ENCODE measurements around the gene SETD4.
"Not testable (repeated sequence)": the region's sequence is repeated elsewhere in the genome, so short reads cannot be mapped to it uniquely, and the experiment has no call there.

SETD4 gene

GRCh38 chr21:36077758-36078157, 17.4 kb upstream of the SETD4 start:
- no peaks in the 10 kb centered on the region for H3K27me3 ChIP-seq (ENCODE audit: control insufficient read depth, insufficient read depth, low read length)
- H3K9me3 ChIP-seq (ENCODE audit: control insufficient read depth, insufficient read depth, low read depth, low read length): no peaks in the 10 kb centered on the region
- H3K27ac ChIP-seq (ENCODE audit: low read depth, low read length): no peak overlapping the region
- no peak overlapping the region for H3K4me3 ChIP-seq (ENCODE audit: low read depth, low read length)
- peaks cover 8% of the 10 kb centered on the region; the same call in 1 of the 2 replicates for H3K36me3 ChIP-seq (ENCODE audit: control insufficient read depth, insufficient read depth, low read length)
- H3K4me1 ChIP-seq (ENCODE audit: control insufficient read depth, insufficient read depth, low read length): peaks cover 5% of the 10 kb centered on the region; the same call in 1 of the 2 replicates
- no peak overlapping the region for H3K9ac ChIP-seq (ENCODE audit: low read length)

DNA sequence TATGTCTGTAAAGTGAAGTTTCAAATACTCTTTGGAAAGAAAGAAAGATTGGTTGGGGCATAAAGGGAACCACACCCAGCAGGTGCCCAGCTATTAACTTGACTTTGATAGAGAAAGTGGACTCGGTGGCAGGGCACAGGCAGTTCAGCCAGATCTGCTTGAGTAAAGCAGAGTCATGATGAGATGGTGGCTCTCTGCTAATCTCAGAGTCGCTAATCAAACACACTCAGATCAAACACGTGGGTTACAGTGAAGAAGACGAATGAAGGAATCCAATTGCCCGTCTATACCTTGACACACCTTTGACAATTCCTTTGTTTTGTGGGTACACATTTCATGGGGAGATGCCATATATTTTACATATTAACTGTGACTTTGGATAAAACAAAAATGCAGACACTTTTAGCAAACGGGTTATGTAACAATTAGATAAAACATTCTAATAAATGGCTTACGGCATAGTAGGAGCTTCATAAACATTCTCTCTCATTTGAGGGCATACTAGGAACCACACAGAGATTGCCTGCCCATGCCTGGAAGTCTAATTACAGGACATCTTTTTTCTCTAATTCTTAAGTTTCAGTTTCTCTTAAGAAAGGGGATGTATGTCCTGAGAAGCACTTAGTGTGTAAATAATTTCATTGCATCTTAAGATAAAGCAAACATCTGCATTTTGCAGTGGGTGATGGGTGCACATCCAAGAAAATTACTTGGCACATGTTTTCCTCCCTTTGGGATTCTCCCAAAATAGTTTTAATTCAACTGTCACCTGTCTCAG, 16.7 kb upstream of the SETD4 start:
- Histone ChIP-seq H3K27ac (ENCODE audit: low read depth, low read length) (no peak overlapping the region), H3K9ac (ENCODE audit: low read length) (no peak overlapping the region), H3K4me3 (ENCODE audit: low read depth, low read length) (no peak overlapping the region), H3K36me3 (ENCODE audit: control insufficient read depth, insufficient read depth, low read length) (peaks cover 15% of the 10 kb centered on the region), H3K9me3 (ENCODE audit: control insufficient read depth, insufficient read depth, low read depth, low read length) (no peaks in the 10 kb centered on the region), H3K27me3 (ENCODE audit: control insufficient read depth, insufficient read depth, low read length) (no peaks in the 10 kb centered on the region), H3K4me1 (ENCODE audit: control insufficient read depth, insufficient read depth, low read length) (peaks cover 8% of the 10 kb centered on the region; the same call in 1 of the 2 replicates)

DNA sequence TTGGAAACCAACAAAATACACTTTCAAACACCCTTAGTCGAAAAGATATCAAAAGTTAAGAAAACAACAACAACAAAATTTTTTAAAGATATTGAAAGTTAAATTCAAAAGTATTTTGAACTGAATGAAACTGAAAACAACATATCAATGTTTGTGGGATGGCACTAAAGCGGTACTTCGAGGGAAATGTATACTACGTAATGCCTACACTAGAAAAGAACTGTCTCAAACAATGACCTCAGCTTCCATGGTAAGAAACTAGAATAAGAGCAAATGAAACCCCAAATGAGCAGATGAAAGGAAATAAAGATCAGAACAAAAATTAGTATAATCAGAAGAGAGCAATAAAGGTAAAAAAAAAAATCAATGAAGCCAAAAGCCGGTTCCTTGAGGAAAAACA, 15.6 kb upstream of the SETD4 start:
- Histone ChIP-seq H3K36me3 (ENCODE audit: control insufficient read depth, insufficient read depth, low read length) (peaks cover 26% of the 10 kb centered on the region), H3K9ac (ENCODE audit: low read length) (no peak overlapping the region), H3K27me3 (ENCODE audit: control insufficient read depth, insufficient read depth, low read length) (no peaks in the 10 kb centered on the region), H3K9me3 (ENCODE audit: control insufficient read depth, insufficient read depth, low read depth, low read length) (no peaks in the 10 kb centered on the region), H3K27ac (ENCODE audit: low read depth, low read length) (no peak overlapping the region), H3K4me3 (ENCODE audit: low read depth, low read length) (no peak overlapping the region), H3K4me1 (ENCODE audit: control insufficient read depth, insufficient read depth, low read length) (peaks cover 8% of the 10 kb centered on the region; the same call in 1 of the 2 replicates)

DNA sequence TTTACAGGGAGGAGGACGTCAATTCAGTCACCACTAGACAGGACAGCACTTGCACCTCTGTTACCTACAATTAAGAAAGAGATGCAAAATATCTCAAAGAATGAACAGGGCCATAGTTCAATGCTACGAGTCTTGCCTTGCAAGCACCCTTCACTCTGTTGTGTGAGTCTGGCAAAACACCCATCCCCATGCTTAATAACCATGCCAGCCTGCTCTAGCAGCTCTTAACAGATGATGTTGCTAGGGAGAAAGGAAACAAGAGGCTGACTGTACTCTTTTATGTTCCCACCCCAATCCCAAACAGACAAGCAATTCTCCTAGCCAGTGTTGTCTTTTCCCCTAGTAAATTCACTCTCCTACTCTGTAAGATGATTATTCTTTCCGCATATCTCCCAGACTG, 14.8 kb upstream of the SETD4 start:
- H3K9me3 ChIP-seq (ENCODE audit: control insufficient read depth, insufficient read depth, low read depth, low read length): no peaks in the 10 kb centered on the region
- H3K9ac ChIP-seq (ENCODE audit: low read length): no peak overlapping the region
- no peak overlapping the region for H3K4me3 ChIP-seq (ENCODE audit: low read depth, low read length)
- no peak overlapping the region for H3K27ac ChIP-seq (ENCODE audit: low read depth, low read length)
- H3K36me3 ChIP-seq (ENCODE audit: control insufficient read depth, insufficient read depth, low read length): peaks cover 28% of the 10 kb centered on the region
- H3K27me3 ChIP-seq (ENCODE audit: control insufficient read depth, insufficient read depth, low read length): no peaks in the 10 kb centered on the region
- H3K4me1 ChIP-seq (ENCODE audit: control insufficient read depth, insufficient read depth, low read length): peaks cover 8% of the 10 kb centered on the region; the same call in 1 of the 2 replicates

- not testable (repeated sequence) for H3K9me3 ChIP-seq (ENCODE audit: control insufficient read depth, insufficient read depth, low read depth, low read length); H3K4me1 ChIP-seq (ENCODE audit: control insufficient read depth, insufficient read depth, low read length); H3K27ac ChIP-seq (ENCODE audit: low read depth, low read length); H3K9ac ChIP-seq (ENCODE audit: low read length); H3K4me3 ChIP-seq (ENCODE audit: low read depth, low read length); H3K27me3 ChIP-seq (ENCODE audit: control insufficient read depth, insufficient read depth, low read length)
- H3K36me3 ChIP-seq (ENCODE audit: control insufficient read depth, insufficient read depth, low read length): peaks cover 28% of the 10 kb centered on the region
Measured at GRCh38 chr21:36073911-36074310, 13.6 kb upstream of the SETD4 start.

GRCh38 chr21:36073181-36073580, 12.9 kb upstream of the SETD4 start:
- no peak overlapping the region for H3K9ac ChIP-seq (ENCODE audit: low read length)
- no peak overlapping the region for H3K4me3 ChIP-seq (ENCODE audit: low read depth, low read length)
- no peaks in the 10 kb centered on the region for H3K27me3 ChIP-seq (ENCODE audit: control insufficient read depth, insufficient read depth, low read length)

GRCh38 chr21:36072453-36073162, 12.3 kb upstream of the SETD4 start:
- H3K27me3 ChIP-seq (ENCODE audit: control insufficient read depth, insufficient read depth, low read length): no peaks in the 10 kb centered on the region
- no peak overlapping the region for H3K27ac ChIP-seq (ENCODE audit: low read depth, low read length)
- H3K4me1 ChIP-seq (ENCODE audit: control insufficient read depth, insufficient read depth, low read length): peaks cover 8% of the 10 kb centered on the region; the same call in 1 of the 2 replicates
- peaks cover 28% of the 10 kb centered on the region for H3K36me3 ChIP-seq (ENCODE audit: control insufficient read depth, insufficient read depth, low read length)
- no peak overlapping the region for H3K9ac ChIP-seq (ENCODE audit: low read length)
- H3K9me3 ChIP-seq (ENCODE audit: control insufficient read depth, insufficient read depth, low read depth, low read length): peaks cover 16% of the 10 kb centered on the region
- no peak overlapping the region for H3K4me3 ChIP-seq (ENCODE audit: low read depth, low read length)

More at GRCh38 chr21:36073181-36073580, 12.9 kb upstream of the SETD4 start:
- Histone ChIP-seq H3K9me3 (ENCODE audit: control insufficient read depth, insufficient read depth, low read depth, low read length) (peaks cover 10% of the 10 kb centered on the region), H3K36me3 (ENCODE audit: control insufficient read depth, insufficient read depth, low read length) (peaks cover 28% of the 10 kb centered on the region), H3K27ac (ENCODE audit: low read depth, low read length) (no peak overlapping the region), H3K4me1 (ENCODE audit: control insufficient read depth, insufficient read depth, low read length) (peaks cover 8% of the 10 kb centered on the region; the same call in 1 of the 2 replicates)

- no peak overlapping the region for H3K9ac ChIP-seq (ENCODE audit: low read length)
- no peaks in the 10 kb centered on the region for H3K27me3 ChIP-seq (ENCODE audit: control insufficient read depth, insufficient read depth, low read length)
- no peak overlapping the region for H3K27ac ChIP-seq (ENCODE audit: low read depth, low read length)
- peaks cover 18% of the 10 kb centered on the region for H3K9me3 ChIP-seq (ENCODE audit: control insufficient read depth, insufficient read depth, low read depth, low read length)
- H3K4me3 ChIP-seq (ENCODE audit: low read depth, low read length): 0 out of 2 replicates have a peak overlapping the region, but pooled peaks have one; percentile 35
- H3K4me1 ChIP-seq (ENCODE audit: control insufficient read depth, insufficient read depth, low read length): peaks cover 8% of the 10 kb centered on the region; the same call in 1 of the 2 replicates
- H3K36me3 ChIP-seq (ENCODE audit: control insufficient read depth, insufficient read depth, low read length): peaks cover 28% of the 10 kb centered on the region
Measured at GRCh38 chr21:36070999-36071398, 10.7 kb upstream of the SETD4 start.

GRCh38 chr21:36069713-36070583, 9.6 kb upstream of the SETD4 start, which contains the start of gene CBR1:
Gene CBR1, plus strand, starts transcription at chr21:36070024. Its CDS starts 92 bp downstream, at chr21:36070116.
- peaks cover 3% of the 10 kb centered on the region; the same call in 1 of the 2 replicates for H3K4me1 ChIP-seq (ENCODE audit: control insufficient read depth, insufficient read depth, low read length)
- peak within 1 kb of the TSS; percentile 79 for H3K9ac ChIP-seq (ENCODE audit: low read length)
- no peak within 1 kb of the TSS for H3K27ac ChIP-seq (ENCODE audit: low read depth, low read length)
- H3K4me3 ChIP-seq (ENCODE audit: low read depth, low read length): peak within 1 kb of the TSS; percentile 83
- H3K9me3 ChIP-seq (ENCODE audit: control insufficient read depth, insufficient read depth, low read depth, low read length): peaks cover 20% of the 10 kb centered on the region
- no peaks in the 10 kb centered on the region for H3K27me3 ChIP-seq (ENCODE audit: control insufficient read depth, insufficient read depth, low read length)
- peaks cover 28% of the 10 kb centered on the region for H3K36me3 ChIP-seq (ENCODE audit: control insufficient read depth, insufficient read depth, low read length)

DNA sequence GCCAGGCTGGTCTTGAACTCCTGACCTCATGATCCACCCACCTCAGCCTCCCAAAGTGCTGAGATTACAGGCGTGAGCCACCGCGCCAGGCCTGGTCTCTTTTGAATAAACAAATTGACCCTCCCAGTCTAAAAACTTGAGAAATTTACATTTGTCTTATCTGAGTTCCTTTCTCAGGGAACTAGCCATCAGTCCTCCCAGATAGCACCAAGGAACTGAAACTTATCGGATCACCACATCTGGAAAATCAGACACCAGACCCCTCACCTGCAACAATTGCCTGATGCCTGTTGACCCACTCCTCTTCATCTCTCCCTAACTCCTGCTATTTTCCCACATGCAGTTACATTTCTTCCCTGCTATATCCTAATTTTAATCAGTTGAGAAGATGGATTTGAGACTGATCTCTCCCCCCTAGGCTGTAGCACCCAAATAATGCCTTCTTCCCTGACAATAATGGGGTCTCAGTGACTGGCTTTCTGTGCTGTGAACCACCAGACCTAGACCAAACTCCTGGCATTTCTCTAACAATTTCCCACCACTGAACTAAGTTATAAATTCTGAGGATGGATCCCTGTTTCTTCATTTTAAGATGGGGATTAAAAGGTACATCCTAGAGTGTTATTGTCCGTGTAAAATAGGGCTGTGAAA, 8.5 kb upstream of the SETD4 start:
- no peak overlapping the region for H3K27ac ChIP-seq (ENCODE audit: low read depth, low read length)
- H3K9ac ChIP-seq (ENCODE audit: low read length): no peak overlapping the region
- H3K27me3 ChIP-seq (ENCODE audit: control insufficient read depth, insufficient read depth, low read length): no peaks in the 10 kb centered on the region
- peaks cover 20% of the 10 kb centered on the region for H3K9me3 ChIP-seq (ENCODE audit: control insufficient read depth, insufficient read depth, low read depth, low read length)
- H3K36me3 ChIP-seq (ENCODE audit: control insufficient read depth, insufficient read depth, low read length): peaks cover 28% of the 10 kb centered on the region
- no peak overlapping the region for H3K4me3 ChIP-seq (ENCODE audit: low read depth, low read length)
- H3K4me1 ChIP-seq (ENCODE audit: control insufficient read depth, insufficient read depth, low read length): peaks cover 3% of the 10 kb centered on the region; the same call in 1 of the 2 replicates
